ENCODE results near the gene ANKRD12.

DNA sequence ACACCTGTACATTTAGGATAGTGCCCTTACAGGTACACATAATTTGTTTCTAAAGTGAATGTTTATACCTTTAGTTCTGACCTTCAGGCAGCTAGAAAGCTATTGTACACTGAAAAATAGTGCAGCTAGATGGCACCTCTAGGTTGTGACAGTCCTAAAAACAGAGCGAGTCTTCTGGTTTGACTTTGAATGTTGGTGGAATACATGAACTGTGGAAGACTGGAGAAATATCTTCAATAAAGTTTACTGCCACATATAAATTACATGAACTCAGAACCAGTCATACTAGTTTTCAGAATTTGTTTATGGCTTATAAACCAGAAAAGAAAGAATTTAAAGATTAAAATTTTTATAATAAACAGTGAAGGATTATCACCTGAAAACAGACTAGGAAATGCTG is 139.3 kb downstream of the ANKRD12 start:
- TF ChIP-seq POLR2AphosphoS5 (IDR thresholded peaks at IDR 0.05): no peak
- TF ChIP-seq, protein P1, sequence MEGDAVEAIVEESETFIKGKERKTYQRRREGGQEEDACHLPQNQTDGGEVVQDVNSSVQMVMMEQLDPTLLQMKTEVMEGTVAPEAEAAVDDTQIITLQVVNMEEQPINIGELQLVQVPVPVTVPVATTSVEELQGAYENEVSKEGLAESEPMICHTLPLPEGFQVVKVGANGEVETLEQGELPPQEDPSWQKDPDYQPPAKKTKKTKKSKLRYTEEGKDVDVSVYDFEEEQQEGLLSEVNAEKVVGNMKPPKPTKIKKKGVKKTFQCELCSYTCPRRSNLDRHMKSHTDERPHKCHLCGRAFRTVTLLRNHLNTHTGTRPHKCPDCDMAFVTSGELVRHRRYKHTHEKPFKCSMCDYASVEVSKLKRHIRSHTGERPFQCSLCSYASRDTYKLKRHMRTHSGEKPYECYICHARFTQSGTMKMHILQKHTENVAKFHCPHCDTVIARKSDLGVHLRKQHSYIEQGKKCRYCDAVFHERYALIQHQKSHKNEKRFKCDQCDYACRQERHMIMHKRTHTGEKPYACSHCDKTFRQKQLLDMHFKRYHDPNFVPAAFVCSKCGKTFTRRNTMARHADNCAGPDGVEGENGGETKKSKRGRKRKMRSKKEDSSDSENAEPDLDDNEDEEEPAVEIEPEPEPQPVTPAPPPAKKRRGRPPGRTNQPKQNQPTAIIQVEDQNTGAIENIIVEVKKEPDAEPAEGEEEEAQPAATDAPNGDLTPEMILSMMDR (IDR thresholded peaks at IDR 0.05): no peak
- TF ChIP-seq POLR2A (IDR thresholded peaks at IDR 0.05): no peak
- TF ChIP-seq EP300 (IDR thresholded peaks at IDR 0.05): no peak
